HG03280 (cell line): ENCODE measurements around the gene TCP1.
A peak's percentile ranks its signal among the peaks of the same experiment; 100 is the strongest.
"Not testable (repeated sequence)": the region's sequence is repeated elsewhere in the genome, so short reads cannot be mapped to it uniquely, and the experiment has no call there.

ENCODE experiments used
- ATAC-seq: cut with Tn5 transposase; IDR thresholded peaks from one replicate; pipeline ENCODE4 v1.9.1; 2021; ENCODE audit warnings: mild to moderate bottlenecking, moderate library complexity; ENCODE audit not compliant: unreplicated experiment

The TCP1 gene

GRCh38 chr6:159789377-159790148 is at the start of gene TCP1:
TSS of gene TCP1 (minus strand) at chr6:159789602. CDS start at chr6:159789468, 134 bp downstream.
- peak; percentile 69 for ATAC-seq

- no peak for ATAC-seq
These were observed 48.8 kb upstream of the TCP1 start for GRCh38 chr6:159838020-159838744.

DNA sequence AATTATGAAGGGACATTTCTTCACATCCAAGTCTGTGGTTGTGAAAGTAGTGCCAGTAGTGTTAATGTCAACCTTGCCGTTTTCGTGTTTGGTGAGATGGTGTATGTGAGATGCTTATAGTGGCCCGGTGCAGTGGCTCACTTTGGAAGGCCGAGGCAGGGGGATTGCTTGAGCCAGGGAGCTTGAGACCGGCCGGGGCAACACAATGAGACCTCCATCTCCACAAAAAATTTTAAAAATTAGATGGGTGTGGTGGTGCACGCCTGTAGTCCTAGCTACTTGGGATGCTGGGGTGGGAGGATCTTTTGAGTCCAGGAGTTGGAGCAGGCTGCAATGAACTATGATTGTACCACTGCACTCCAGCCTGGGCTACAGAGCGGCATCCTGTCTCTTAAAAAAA is 48.1 kb upstream of the TCP1 start:
- ATAC-seq, result no peak

DNA sequence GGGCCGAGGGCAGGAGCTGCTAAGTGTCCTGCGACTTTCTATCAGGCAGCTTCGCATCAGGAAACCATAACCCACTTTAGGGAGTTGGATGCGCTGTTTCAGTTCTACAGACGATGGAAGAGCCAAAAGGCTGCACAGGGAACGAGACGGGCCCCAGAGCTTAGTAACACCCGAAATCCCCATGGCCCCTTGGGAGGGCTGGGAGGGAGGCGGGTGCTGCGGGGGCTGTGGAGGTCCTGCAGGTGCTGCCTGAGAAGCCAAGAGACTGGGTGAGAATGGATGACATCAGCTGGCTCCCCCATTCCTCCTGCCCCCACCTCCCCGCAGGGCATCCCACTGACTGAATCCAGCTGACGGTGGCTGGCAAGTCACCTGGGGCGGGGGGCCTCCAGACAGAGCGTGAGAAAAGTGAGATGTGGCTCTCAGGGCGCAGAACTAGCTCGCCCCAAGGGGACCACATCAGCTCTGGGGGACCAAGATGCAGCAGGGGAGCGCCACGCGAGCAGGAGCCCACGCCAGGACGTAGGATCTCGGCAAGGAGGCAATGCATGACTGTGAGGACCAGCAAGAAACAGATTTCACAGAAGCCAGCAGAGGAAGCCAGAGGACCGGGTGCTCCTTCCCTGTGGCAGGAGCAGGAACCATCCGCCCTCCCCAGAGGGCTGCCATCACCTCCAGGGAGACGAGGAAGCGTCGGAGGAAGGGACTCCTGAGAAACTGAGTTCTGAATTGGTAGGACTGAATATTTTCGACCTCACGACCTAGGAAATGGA is 47.5 kb upstream of the TCP1 start:
- no peak for ATAC-seq

DNA sequence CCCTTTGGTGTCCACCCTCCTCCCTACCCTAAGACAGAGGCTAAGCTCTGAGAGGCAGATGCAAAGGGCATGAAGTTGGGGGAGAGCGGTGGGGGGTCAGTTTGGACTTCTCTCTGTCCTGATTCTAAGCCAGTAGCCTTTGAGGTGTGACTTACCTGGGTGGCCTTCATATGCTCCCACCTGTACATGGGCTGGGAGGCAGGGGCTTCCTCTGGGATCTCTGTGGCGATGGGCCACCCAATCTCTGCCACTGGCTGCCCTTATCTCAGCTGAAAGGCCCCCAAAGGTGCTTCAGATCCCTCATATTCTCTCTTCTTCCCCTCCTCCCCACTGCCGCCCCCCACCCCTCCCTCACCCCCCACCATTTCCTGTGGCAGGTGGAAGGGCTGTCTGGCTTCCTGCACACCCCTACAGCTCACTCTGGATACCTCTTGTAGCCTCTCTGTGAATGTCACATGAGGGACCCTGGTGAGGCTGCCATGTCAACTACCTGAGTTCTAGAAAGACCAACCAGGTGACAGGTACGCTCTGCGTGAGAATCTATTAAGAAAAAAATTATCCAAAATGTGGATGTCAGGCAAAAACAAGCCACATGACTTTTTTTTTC is 44.7 kb upstream of the TCP1 start:
- no peak for ATAC-seq

- ATAC-seq, result no peak
These were observed 44.2 kb upstream of the TCP1 start for GRCh38 chr6:159833556-159833955.

- no peak for ATAC-seq
These were observed 43.5 kb upstream of the TCP1 start for GRCh38 chr6:159832946-159833345.

GRCh38 chr6:159831373-159831679 is 41.9 kb upstream of the TCP1 start:
- no peak for ATAC-seq

DNA sequence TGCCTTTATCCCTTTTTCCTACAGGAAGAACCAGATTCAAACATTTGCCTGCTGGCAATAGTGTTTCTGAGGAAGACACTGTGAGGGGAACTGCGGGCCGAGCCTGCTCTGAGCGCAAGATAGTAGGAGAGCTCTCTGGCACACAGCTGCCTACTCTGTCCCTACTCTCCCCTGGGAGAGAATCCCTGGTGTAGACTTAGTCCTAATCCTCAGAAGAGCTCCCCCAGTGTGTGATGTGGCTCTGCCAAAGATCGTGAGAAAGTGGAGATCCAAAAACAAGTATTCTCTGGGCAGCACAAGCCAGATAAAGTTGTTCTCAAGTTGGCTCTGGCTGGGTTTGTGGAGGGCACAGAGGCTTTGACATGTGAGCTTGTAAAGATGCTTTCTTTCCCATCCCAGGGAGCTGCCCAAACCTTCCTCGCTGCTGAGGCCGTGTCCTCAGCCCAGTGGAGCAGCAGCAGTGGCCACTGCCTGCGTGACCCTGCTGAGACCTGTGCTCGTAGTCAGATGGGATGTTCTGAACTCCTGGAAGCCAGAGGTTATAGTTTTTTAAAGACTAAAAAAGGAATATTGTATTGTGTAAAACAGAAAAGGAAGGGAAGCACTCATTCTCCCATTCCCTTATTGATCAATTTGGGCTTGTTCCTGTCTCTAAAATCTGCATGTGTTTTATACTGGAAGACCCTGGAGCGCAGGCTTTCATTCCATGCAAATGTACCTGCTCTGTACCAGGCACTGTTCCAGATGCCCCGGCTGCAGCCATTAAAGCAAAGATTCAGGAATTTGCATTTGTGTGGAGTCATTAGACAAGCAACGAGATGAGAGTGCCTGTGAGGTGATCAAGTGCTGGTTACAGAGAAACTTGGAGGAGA is 41.3 kb upstream of the TCP1 start:
- ATAC-seq, result no peak

- no peak for ATAC-seq
These were observed 40.1 kb upstream of the TCP1 start for GRCh38 chr6:159829526-159829925.

DNA sequence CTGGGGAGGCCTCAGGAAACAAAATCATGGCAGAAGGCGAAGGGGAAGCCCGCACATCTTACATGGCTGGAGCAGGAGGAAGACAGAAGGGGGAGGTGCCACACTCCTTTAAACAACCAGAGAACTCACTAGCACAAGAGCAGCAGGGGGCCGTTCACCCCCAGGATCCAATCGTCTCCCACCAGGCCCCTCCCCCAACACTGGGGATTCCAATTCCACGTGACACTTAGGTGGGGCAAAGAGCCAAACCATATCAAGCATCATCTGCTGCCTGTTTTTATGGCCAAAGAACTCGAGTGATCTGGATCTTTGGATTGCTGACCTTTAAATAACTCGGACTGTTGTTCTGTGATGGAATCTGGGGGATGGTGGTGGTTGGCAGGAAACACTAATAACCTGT is 38.7 kb upstream of the TCP1 start:
- ATAC-seq, result no peak

DNA sequence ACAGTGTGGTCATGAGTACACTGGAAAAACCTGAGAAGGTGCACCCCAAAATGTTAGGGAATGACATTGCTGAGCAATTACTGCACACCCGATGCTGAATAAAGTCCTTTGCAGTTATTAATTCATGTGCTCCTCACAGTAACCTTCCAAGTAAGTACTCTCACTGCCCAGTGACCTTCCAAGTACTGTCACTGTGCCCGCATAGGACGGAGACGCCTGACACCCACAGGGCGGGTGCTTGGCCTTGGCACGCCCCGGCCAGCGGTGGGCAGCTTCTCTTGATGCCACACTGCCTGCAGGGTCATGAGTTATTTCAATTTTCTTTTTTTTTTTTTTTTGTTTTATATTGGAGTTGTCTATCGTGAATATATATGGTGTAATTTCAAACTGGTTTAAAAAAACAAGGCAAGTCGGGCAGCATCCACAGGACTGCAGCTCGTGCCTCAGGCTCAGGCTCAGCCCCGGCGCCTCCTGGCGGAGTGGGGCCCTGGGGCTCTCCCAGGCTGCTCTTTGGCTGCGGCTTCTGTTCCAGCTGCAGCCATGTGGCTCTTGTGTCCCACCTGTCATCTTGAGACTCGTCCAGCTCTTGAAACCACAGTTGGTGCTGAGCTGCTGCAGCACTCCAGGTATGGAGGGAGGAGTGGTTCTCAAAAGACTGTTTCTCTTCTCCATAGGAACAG is 37.7 kb upstream of the TCP1 start:
- ATAC-seq, result no peak

DNA sequence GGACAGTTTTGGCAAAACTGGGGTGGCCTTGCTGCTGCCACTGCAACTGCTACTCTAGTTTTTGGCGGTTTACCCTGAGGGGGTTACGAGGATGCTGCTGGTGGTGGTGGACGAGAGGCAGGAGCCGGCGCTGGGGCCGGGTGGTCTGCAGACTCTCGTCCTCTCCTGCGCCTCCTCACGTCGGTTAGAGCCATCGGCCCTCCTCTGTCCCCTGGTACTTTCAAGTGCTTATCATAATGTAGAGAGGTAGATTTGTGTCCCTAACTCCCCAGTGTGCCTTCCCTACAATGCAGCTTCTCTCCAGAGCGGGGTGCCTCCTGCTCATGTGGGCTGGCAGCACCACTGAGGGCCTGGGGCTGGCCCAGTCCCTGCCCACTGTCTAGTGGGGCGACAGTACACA is 36.6 kb upstream of the TCP1 start:
- no peak for ATAC-seq

- ATAC-seq, result not testable (repeated sequence)
These were observed 35.3 kb upstream of the TCP1 start for GRCh38 chr6:159824690-159825089.

DNA sequence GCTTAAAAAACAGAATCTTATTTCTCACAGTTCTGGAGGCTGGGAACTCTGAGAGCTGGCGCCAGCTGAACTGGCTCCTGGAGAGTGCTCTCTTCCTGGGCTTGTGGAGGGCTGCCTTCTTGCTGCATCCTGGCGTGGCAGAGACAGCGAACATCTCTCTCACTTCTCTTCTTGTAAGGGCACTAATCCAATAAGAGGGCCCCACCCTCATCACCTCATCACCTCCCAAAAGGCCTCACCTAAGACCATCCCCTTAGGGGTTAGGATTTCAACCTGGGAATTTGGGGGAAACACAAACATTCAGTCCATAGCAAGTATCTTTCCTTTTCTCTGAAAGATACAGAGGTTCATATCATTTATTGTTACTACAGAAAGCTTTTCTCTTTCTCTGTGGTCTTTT is 34.6 kb upstream of the TCP1 start:
- no peak for ATAC-seq

GRCh38 chr6:159821726-159822125 is 32.3 kb upstream of the TCP1 start:
- ATAC-seq, result no peak

DNA sequence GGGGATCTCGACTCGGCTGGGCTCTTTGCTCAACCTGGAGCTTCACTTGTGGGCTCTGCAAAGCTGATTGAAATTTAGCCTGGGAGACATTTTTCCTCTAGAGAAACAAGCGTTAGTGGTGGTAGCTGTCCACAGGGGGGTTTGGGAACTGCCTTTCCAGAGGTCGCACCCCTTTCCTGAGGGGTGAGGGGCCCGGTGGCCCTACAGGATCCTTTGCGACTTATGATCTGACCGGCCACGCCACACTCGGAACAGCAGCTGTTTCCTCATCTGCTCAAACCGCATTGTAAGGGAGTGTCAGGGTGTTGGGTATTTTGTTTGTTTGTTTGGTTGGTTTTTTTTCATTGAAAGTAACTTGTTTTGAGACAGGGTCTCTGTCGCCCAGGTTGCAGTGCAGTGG is 31.7 kb upstream of the TCP1 start:
- no peak for ATAC-seq

- no peak for ATAC-seq
These were observed 30.7 kb upstream of the TCP1 start for GRCh38 chr6:159819932-159820640.

DNA sequence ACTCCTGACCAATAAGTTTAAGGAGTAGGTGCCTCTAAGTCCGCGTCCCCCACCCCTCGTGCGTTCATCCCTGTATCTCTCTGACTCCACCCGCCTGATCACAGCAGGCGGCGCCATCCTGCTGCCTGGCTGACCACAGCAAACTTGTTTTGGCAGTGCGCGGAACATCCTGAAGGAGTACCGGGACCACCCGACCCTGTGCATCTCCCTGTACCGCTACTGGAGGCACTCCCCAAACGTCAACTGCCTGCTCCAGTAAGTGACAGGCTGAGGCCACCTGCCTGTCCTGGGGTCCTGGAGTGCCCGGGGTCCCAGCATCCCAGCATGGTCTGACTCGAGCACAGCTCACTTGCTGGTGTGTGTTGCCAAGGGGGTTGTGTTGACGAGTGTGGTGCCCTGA is 29.7 kb upstream of the TCP1 start:
- ATAC-seq, result no peak
